ENCODE measurements around the gene UQCRC1.

The UQCRC1 gene

GRCh38 chr3:48655063-48655462, 45.6 kb upstream of the UQCRC1 start:
- no peak for TF ChIP-seq YY1 (IDR thresholded peaks at IDR 0.05; ENCODE audit: low read depth)
- TF ChIP-seq NFIC (IDR thresholded peaks at IDR 0.05) = no peak
- no peak for TF ChIP-seq CREB1 (IDR thresholded peaks at IDR 0.05; ENCODE audit: low read depth)
- no peak for TF ChIP-seq MAX (IDR thresholded peaks at IDR 0.05)

- TF ChIP-seq USF1 (IDR thresholded peaks at IDR 0.05) (no peak), NFIC (IDR thresholded peaks at IDR 0.05) (no peak), CREB1 (IDR thresholded peaks at IDR 0.05; ENCODE audit: low read depth) (no peak), CEBPB (IDR thresholded peaks at IDR 0.05) (no peak), TAF1 (IDR thresholded peaks at IDR 0.05; ENCODE audit: low read depth) (no peak), REST (IDR thresholded peaks at IDR 0.05; ENCODE audit: low read depth) (no peak), MAX (IDR thresholded peaks at IDR 0.05) (no peak), TEAD4 (IDR thresholded peaks at IDR 0.05) (no peak)
These were observed 43.7 kb upstream of the UQCRC1 start for GRCh38 chr3:48652923-48653715.

- TF ChIP-seq CEBPB (IDR thresholded peaks at IDR 0.05) (no peak), FOXM1 (IDR thresholded peaks at IDR 0.05; ENCODE audit: borderline replicate concordance, low read depth) (no peak), TAF1 (IDR thresholded peaks at IDR 0.05; ENCODE audit: low read depth) (no peak), CREB1 (IDR thresholded peaks at IDR 0.05; ENCODE audit: low read depth) (no peak)
These were observed 42.3 kb upstream of the UQCRC1 start for GRCh38 chr3:48651771-48652170.

DNA sequence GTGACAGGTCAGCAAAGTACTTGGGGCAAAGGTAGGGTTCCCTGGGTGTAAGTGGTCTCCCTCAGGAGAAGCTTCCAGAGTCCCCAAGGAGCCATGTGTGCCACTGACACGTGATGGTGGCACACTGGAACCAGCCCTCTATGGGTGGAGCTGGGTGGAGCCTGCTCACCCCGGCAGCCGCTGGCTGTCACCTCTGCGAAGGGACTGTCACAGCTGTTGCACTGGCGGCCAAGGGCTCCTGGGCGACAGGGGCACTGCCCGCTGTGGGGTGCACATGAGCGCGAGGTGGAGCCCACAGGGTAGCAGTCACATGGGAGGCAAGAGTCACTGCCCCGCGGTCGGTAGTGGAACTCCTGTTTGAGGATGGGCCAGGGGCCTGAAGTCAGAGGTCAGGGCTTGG, 41.3 kb upstream of the UQCRC1 start:
- TF ChIP-seq REST (IDR thresholded peaks at IDR 0.05; ENCODE audit: low read depth) (no peak), EP300 (IDR thresholded peaks at IDR 0.05; ENCODE audit: borderline replicate concordance) (no peak), TCF12 (IDR thresholded peaks at IDR 0.05; ENCODE audit: low read depth) (no peak), NFIC (IDR thresholded peaks at IDR 0.05) (no peak), CEBPB (IDR thresholded peaks at IDR 0.05) (no peak), TAF1 (IDR thresholded peaks at IDR 0.05; ENCODE audit: low read depth) (no peak), TEAD4 (IDR thresholded peaks at IDR 0.05) (no peak), CREB1 (IDR thresholded peaks at IDR 0.05; ENCODE audit: low read depth) (no peak), USF1 (IDR thresholded peaks at IDR 0.05) (no peak), EGR1 (IDR thresholded peaks at IDR 0.05) (no peak), YY1 (IDR thresholded peaks at IDR 0.05; ENCODE audit: low read depth) (no peak), RAD21 (IDR thresholded peaks at IDR 0.05; ENCODE audit: low read depth) (no peak), MAX (IDR thresholded peaks at IDR 0.05) (no peak), ZBTB7A (IDR thresholded peaks at IDR 0.05; ENCODE audit: low read depth) (no peak), FOXM1 (IDR thresholded peaks at IDR 0.05; ENCODE audit: borderline replicate concordance, low read depth) (no peak)

DNA sequence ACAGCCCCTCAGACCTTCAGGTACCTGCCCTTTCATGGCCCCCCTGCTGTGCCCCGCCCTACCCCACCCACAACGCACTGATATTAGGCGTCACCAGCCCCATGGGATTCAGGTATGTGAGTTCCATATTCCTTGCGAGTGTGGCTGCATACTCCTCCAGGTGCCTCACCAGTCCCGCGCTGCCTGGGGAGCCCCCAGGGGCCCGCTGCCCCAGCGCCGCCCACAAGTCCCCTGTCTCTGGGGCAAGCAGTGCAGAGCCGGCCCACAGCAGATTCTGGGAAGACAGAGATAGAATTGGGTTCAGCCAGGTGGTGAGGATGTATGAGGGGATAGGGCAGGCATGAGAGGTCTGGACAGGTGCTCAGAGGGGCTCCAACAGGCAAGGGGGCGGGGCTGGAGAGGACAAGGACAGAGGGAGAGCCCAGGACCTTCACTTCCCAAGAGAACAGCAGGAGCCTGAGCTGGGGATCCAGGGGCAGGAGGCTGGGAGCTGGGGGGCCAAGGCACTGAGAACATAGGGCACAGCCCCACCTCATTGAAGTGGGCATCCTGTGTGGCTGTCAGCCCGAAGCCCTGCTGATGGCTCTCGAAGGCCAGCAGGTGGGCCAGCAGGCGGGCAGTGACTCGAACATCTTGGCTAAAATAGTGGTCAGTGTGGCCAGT, 38.9 kb upstream of the UQCRC1 start:
- TF ChIP-seq EP300 (IDR thresholded peaks at IDR 0.05; ENCODE audit: borderline replicate concordance) = no peak
- no peak for TF ChIP-seq YY1 (IDR thresholded peaks at IDR 0.05; ENCODE audit: low read depth)
- TF ChIP-seq FOXM1 (IDR thresholded peaks at IDR 0.05; ENCODE audit: borderline replicate concordance, low read depth) = no peak

GRCh38 chr3:48647714-48648113, 38.3 kb upstream of the UQCRC1 start:
- no peak for TF ChIP-seq NFIC (IDR thresholded peaks at IDR 0.05)
- TF ChIP-seq CEBPB (IDR thresholded peaks at IDR 0.05) = no peak
- no peak for TF ChIP-seq YY1 (IDR thresholded peaks at IDR 0.05; ENCODE audit: low read depth)
- no peak for TF ChIP-seq REST (IDR thresholded peaks at IDR 0.05; ENCODE audit: low read depth)
- TF ChIP-seq MAX (IDR thresholded peaks at IDR 0.05) = no peak

Measured in Ishikawa (cell line).